Measurements from ENCODE around the gene NTM. TPM values are rescaled to one million over a fixed set of nuclear protein-coding genes. Genes with fewer than 3 reads are reported as not detected.

The NTM gene
- total and polyA plus RNA-seq, 2 donors (not counting 3 experiments of a cell fraction or from before 2014, with no cell fraction given): 1.00 to 1.1 TPM

DNA sequence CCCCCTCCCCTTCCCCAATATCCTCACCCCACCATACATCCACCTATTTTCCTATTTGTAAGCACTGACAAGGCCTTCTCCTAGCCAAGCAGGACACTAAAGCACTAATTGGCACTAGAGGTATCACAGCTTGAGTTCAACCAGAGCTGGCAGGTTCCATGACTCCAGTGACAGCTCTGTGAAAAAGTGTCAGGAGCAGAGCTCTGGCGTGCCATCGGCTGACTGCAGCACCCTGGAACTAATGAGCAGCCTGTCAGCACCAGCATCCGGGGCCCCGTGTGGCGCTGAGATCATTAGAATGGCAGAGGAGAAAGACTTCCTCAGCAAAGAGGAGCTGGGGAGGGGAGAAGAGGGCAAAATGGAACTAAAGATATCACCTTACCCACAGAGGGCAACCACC lies 847.4 kb downstream of the NTM start:
- TF ChIP-seq EZH2 (IDR thresholded peaks at IDR 0.05; ENCODE audit: borderline replicate concordance, low read depth, low read length, severe bottlenecking) (no peak), MYC (IDR thresholded peaks at IDR 0.05; ENCODE audit: low read depth, low read length) (no peak), GATA2 (IDR thresholded peaks at IDR 0.05; ENCODE audit: insufficient read depth, insufficient read length, low read depth, low read length) (no peak), FOS (IDR thresholded peaks at IDR 0.05; ENCODE audit: borderline replicate concordance, insufficient read depth, low read length) (no peak), POLR2AphosphoS5 (IDR thresholded peaks at IDR 0.05; ENCODE audit: insufficient read depth, low read depth, low read length) (no peak), POLR2A (IDR thresholded peaks at IDR 0.05; ENCODE audit: low read depth, low read length) (no peak), JUN (IDR thresholded peaks at IDR 0.05; ENCODE audit: borderline replicate concordance, insufficient read depth, insufficient read length, low read depth) (no peak)
- TF ChIP-seq, protein P1, sequence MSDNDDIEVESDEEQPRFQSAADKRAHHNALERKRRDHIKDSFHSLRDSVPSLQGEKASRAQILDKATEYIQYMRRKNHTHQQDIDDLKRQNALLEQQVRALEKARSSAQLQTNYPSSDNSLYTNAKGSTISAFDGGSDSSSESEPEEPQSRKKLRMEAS (IDR thresholded peaks at IDR 0.05; ENCODE audit: insufficient read depth, insufficient read length): no peak
- TF ChIP-seq, protein P2, sequence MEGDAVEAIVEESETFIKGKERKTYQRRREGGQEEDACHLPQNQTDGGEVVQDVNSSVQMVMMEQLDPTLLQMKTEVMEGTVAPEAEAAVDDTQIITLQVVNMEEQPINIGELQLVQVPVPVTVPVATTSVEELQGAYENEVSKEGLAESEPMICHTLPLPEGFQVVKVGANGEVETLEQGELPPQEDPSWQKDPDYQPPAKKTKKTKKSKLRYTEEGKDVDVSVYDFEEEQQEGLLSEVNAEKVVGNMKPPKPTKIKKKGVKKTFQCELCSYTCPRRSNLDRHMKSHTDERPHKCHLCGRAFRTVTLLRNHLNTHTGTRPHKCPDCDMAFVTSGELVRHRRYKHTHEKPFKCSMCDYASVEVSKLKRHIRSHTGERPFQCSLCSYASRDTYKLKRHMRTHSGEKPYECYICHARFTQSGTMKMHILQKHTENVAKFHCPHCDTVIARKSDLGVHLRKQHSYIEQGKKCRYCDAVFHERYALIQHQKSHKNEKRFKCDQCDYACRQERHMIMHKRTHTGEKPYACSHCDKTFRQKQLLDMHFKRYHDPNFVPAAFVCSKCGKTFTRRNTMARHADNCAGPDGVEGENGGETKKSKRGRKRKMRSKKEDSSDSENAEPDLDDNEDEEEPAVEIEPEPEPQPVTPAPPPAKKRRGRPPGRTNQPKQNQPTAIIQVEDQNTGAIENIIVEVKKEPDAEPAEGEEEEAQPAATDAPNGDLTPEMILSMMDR (IDR thresholded peaks at IDR 0.05; ENCODE audit: extremely low read depth in 1 of 2, insufficient read depth in 1 of 2, low read depth in 1 of 2, low read length in 2 of 2): no peak
- no peaks in the 10 kb centered on the region for H3K36me3 ChIP-seq (ENCODE audit: control insufficient read depth in 2 of 2, extremely low read depth in 1 of 2, insufficient read depth in 2 of 2, low read length in 2 of 2)

More for the DNA sequence above, 847.4 kb downstream of the NTM start:
- Histone ChIP-seq H3K9ac (replicated peaks; ENCODE audit: extremely low read depth, insufficient read depth, low read length) (no peak overlapping the region), H3K4me1 (ENCODE audit: control insufficient read depth, extremely low read depth, insufficient read depth, low read length) (no peaks in the 10 kb centered on the region), H3K27ac (ENCODE audit: insufficient read depth, low read depth, low read length) (no peak overlapping the region), H4K20me1 (replicated peaks; ENCODE audit: control insufficient read depth, extremely low read depth, insufficient read depth, low read length) (no peaks in the 10 kb centered on the region), H3K27me3 (ENCODE audit: control insufficient read depth in 2 of 2, insufficient read depth in 2 of 2, low read length in 2 of 2) (no peaks in the 10 kb centered on the region), H2AFZ (ENCODE audit: low read depth, low read length) (no peak overlapping the region), H3K4me3 (replicated peaks in 1 of 3; ENCODE audit: insufficient read depth in 1 of 3, low read depth in 1 of 3, low read length in 3 of 3) (no peak overlapping the region), H3K9me1 (replicated peaks; ENCODE audit: control insufficient read depth, extremely low read depth, insufficient read depth, low read length) (no peaks in the 10 kb centered on the region), H3K9me3 (replicated peaks; ENCODE audit: control insufficient read depth, insufficient read depth, low read length) (no peaks in the 10 kb centered on the region), H3K4me2 (ENCODE audit: insufficient read depth, low read length) (no peak overlapping the region), H3K79me2 (ENCODE audit: control insufficient read depth, insufficient read depth, low read length) (no peaks in the 10 kb centered on the region)
- dilution Hi-C loops (cut with MboI; ENCODE audit: extremely low pct_ligation_motif_present, low sequenced_read_pairs): no loop called here
- FAIRE-seq (no peak), DNase-seq (ENCODE audit: low read depth, low spot score) (no peak)
- no TSS peak for BruUV-seq (replicated peaks)
- ChIA-PET POLR2A (no interaction called here), CTCF (no interaction called here)
- intact Hi-C loops (cut with micrococcal nuclease): no loop called here

All from endothelial cell of umbilical vein (primary cell).